Skeletal muscle satellite cell (primary cell): ENCODE results near the gene RPTOR.

Experiments used
- H3K27me3 ChIP-seq: 2 replicates; pipeline ENCODE4 v1.7.0; 2013; ENCODE audit warnings: low read length; ENCODE audit not compliant: control insufficient read depth, insufficient read depth
- H3K36me3 ChIP-seq: 2 replicates; pipeline ENCODE4 v1.7.0; 2013; ENCODE audit warnings: mild to moderate bottlenecking, control low read depth, low read length; ENCODE audit not compliant: insufficient read depth
- H3K4me1 ChIP-seq: 2 replicates; pipeline ENCODE4 v1.7.0; 2013; ENCODE audit warnings: low read length; ENCODE audit not compliant: control insufficient read depth, insufficient read depth
- H3K4me2 ChIP-seq: 2 replicates; pipeline ENCODE4 v1.7.0; 2013; ENCODE audit warnings: mild to moderate bottlenecking, low read length
- H3K4me3 ChIP-seq: 2 replicates; pipeline ENCODE4 v1.7.0; 2013; ENCODE audit warnings: low read length
- H3K9ac ChIP-seq: 2 replicates; pipeline ENCODE4 v1.7.0; 2013; ENCODE audit warnings: mild to moderate bottlenecking, low read depth, low read length, moderate library complexity
- H3K9me3 ChIP-seq: replicated peaks from 2 replicates; pipeline ENCODE4 v1.7.0; 2013; ENCODE audit warnings: mild to moderate bottlenecking, control low read depth, low read length

The RPTOR gene

DNA sequence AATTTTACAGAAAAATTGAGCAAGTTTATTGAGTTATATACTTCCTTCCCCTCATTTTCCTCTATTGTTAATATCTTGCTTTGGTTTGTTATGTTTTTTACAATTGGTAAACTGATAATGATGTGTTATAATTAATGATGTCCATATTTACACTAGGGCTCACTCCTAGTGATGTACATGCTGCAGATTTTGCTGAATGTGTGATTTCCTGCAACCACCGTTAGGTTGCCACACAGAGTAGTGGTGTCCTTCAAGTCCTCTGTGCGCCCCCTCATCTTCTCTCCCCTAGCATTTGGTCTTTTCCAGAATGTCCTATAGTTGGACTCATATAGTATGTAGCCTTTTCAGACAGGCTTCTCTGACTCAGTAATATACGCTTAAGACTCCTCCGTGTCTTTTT is 167.5 kb downstream of the RPTOR start:
- H3K9me3 ChIP-seq, result no peaks in the 10 kb centered on the region

DNA sequence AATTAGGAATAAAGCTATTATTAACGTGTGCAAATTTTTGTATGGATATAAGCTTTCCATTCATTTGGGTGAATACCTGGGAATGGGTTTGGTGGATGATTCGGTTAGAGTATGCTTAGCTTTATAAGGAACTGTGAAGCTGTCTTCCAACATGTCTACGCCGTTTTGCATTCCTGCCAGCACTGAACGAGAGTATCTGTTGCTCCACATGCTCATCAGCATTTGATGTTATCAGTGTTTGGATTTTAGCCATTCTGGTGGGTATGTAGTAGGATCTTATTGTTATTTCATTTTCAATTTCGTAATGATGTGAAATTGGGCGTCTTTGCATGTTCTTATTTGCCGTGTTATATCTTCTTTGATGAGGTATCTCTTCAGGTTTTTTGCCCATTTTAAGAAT is 168.0 kb downstream of the RPTOR start:
- Histone ChIP-seq H3K9me3 (no peaks in the 10 kb centered on the region), H3K9ac (no peak overlapping the region), H3K36me3 (peaks cover 8% of the 10 kb centered on the region), H3K27me3 (no peaks in the 10 kb centered on the region), H3K4me3 (no peak overlapping the region), H3K4me1 (peaks cover 7% of the 10 kb centered on the region), H3K4me2 (no peak overlapping the region)

More for the DNA sequence above, 167.5 kb downstream of the RPTOR start:
- H3K4me1 ChIP-seq, result peaks cover 5% of the 10 kb centered on the region
- H3K27me3 ChIP-seq, result no peaks in the 10 kb centered on the region
- H3K4me3 ChIP-seq, result no peak overlapping the region
- no peak overlapping the region for H3K9ac ChIP-seq
- H3K36me3 ChIP-seq, result peaks cover 8% of the 10 kb centered on the region
- no peak overlapping the region for H3K4me2 ChIP-seq

DNA sequence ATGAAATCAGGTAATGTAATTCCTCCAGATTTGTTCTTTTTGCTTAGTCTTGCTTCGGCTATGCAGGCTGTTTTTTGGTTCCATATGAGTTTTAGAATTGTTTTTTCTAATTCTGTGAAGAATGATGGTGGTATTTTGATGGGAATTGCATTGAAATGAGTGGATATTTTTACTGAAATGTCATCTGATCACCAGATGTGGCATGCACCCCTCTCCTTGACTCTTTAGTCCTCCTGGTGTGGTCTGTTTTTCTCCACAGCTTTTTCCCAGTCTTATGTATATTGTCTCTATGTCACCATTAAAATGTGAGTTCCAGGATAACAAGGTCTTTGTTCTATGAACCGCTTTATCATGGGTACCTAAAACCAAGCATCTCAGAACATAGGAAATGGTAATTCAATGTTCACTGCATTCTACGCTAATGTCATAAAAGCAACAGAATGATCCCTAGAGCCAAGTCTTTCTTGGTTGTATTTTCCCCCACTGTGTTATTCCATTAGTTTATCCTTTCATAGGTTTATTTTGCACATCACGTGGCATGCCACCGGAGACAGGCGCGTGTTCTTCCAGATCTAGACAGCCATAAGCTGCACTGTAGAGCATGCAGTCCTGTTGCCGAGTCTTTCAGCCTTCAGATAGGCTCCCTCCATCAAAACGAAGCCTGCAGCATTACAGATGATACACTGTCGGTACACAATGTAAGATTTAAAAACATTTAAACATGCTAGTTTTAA is 172.5 kb downstream of the RPTOR start:
- Histone ChIP-seq H3K9ac (no peak overlapping the region), H3K4me2 (no peak overlapping the region), H3K4me3 (no peak overlapping the region), H3K27me3 (no peaks in the 10 kb centered on the region), H3K9me3 (no peaks in the 10 kb centered on the region), H3K36me3 (peaks cover 4% of the 10 kb centered on the region), H3K4me1 (peaks cover 25% of the 10 kb centered on the region)

DNA sequence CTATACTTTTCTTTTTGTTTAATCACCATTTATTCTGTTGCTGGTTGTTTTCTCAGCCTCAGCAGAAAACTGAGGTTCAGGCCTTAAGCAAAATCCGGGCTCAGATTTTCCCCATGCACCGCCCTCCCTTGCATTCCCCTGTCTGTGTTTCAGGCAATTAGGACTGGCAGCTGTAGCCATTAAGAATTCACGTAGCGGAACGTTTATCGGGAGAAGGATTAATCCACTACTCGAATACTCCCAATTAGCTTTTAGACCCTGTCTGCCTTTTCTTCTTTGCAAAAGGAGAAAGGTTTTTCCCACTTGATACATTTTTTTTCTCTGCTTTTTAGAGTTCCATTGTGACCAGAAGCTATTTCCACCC is 173.1 kb downstream of the RPTOR start:
- no peaks in the 10 kb centered on the region for H3K9me3 ChIP-seq
- H3K9ac ChIP-seq, result no peak overlapping the region
- H3K4me3 ChIP-seq, result no peak overlapping the region
- H3K36me3 ChIP-seq, result peaks cover 4% of the 10 kb centered on the region
- no peaks in the 10 kb centered on the region for H3K27me3 ChIP-seq
- peaks cover 31% of the 10 kb centered on the region for H3K4me1 ChIP-seq
- H3K4me2 ChIP-seq, result no peak overlapping the region

DNA sequence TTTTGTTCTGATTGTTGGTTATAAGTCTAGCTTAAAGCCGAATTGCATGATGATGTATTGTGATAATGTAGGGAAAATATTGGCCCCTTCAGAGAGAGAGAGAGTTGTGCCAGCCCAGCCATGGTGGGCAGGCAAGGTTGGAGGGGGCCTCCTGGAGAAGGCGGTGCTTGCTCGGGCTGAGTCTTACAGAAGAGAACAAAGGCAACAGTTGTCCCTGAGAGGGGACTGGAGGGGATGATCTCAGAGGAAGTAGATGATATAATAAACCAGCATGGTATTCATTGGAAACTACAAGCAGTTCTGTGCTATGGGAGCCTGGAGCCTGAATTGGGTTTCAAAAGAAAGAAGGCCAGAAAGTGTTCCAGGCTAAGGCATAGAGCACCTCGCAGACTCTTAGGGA is 173.8 kb downstream of the RPTOR start:
- H3K4me2 ChIP-seq, result no peak overlapping the region
- no peaks in the 10 kb centered on the region for H3K9me3 ChIP-seq
- H3K4me3 ChIP-seq, result no peak overlapping the region
- peaks cover 37% of the 10 kb centered on the region for H3K4me1 ChIP-seq
- H3K9ac ChIP-seq, result no peak overlapping the region
- no peaks in the 10 kb centered on the region for H3K27me3 ChIP-seq
- peaks cover under 1% of the 10 kb centered on the region for H3K36me3 ChIP-seq

DNA sequence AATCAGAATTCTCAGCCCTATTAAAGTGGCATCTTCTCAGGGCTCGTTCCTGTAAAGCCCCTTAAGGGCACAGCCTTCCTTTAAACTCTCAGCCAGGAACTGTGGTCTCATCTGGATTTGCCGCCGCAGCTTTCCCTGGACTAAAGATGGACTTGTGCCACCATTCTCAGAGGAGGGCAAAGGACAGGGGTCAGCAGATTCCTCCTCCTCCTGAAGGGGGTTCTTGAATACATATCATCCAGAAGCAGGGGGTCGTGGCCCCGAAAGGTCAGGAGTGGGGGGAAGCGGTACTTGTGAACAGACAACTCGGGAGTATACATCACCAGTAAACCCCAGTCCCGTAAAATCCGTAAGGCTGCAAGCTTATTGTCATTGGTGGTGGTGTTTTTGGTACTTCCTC is 174.8 kb downstream of the RPTOR start:
- Histone ChIP-seq H3K4me2 (no peak overlapping the region), H3K4me3 (no peak overlapping the region), H3K36me3 (no peaks in the 10 kb centered on the region), H3K27me3 (no peaks in the 10 kb centered on the region), H3K4me1 (peaks cover 46% of the 10 kb centered on the region), H3K9ac (no peak overlapping the region), H3K9me3 (no peaks in the 10 kb centered on the region)

DNA sequence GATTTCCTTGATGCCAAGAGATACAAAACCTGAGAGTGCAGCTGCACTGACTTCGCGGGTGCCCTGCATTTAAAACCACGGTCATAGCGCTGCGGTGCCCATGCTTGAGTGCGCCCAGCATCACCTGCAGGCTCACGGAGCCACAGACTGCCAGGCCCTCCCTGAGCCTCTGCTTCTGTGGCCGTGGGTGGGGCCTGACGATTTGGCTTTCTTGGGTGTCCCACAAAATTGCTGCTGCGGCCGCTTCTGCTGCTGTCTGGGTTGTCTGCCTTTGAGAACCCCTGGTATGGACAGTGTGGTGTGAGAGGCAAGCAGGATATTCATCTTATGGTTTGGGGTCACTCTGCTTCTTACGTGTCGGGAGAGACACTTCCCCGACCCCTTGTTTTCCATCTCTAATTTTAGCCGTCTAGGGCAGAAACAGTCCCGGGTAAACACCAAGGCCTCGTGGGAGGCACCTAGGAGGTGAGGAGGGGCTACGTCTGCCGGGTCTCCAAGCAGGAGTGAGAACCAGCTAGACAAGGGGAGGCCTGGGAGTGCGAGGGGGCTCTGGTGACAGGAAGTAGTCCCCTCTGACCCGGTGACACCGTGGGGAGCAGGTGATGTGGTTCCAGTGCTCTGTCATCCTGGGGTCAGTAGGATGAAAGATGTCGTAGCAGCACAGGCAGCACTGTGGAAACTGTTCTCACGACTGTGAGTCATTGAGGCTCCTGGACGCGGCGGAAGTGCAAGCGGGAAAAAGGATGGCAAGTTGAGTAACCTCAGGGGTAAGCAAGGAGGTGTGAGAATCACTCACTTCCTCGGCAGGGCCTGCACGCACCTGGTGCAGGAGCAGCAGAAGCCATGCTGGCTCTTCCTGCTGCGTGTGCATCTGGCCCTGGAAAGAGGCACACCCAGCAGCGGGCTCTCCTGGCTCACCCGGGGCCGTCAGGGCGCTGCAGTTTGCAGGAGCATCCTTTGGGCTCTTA is 176.3 kb downstream of the RPTOR start:
- Histone ChIP-seq H3K4me3 (no peak overlapping the region), H3K4me1 (peaks cover 61% of the 10 kb centered on the region), H3K27me3 (no peaks in the 10 kb centered on the region), H3K4me2 (no peak overlapping the region), H3K36me3 (no peaks in the 10 kb centered on the region), H3K9me3 (no peaks in the 10 kb centered on the region), H3K9ac (no peak overlapping the region)

DNA sequence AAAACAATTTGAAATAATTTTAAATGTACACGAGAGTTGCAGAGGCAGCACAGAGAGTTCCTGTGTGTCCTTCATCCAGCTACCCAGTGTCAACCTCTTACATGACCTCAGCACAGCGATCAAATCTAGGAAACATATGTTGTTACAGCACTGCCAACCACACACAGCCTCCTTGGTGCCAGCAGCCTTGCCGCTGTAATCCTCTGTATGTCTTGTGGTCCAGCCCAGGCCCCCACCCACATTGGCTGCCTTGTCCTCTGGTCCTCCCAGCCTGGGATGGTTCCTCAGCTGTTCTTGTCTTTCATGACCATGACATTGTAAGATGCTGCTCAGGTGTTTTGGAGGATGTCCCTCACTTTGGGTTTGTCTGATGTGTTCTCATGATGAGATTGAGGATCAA is 178.0 kb downstream of the RPTOR start:
- Histone ChIP-seq H3K9ac (no peak overlapping the region), H3K9me3 (no peaks in the 10 kb centered on the region), H3K4me2 (peak overlapping the region; percentile 22), H3K4me1 (peaks cover 58% of the 10 kb centered on the region), H3K4me3 (no peak overlapping the region), H3K36me3 (no peaks in the 10 kb centered on the region), H3K27me3 (no peaks in the 10 kb centered on the region)

DNA sequence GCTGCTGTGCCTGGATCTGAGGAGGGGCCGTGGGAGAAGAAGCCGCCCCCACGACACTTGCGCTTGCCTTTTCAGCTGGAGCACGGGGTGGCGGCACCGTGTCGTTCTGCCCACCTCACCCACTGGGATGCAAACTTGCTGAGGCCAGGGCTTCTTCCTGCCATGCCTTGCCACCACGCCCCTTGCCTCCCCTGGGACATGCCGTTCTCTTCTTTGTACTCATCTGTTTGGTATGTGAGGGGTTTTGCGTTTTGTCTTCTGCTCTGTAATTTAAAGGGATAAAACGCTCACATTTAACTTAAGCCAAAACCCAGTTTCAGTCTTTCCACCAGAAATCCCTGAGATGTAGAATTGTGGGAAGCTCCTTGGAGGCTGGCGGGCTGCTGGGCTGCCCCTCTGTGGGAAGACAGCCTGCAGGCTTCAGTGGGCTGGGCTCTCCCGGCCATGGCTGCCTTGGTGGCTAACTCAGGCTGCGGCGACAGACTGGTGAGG is 180.2 kb downstream of the RPTOR start:
- no peaks in the 10 kb centered on the region for H3K27me3 ChIP-seq
- no peaks in the 10 kb centered on the region for H3K36me3 ChIP-seq
- peak overlapping the region; percentile 47 for H3K4me3 ChIP-seq
- H3K4me2 ChIP-seq, result peak overlapping the region; percentile 66
- H3K9me3 ChIP-seq, result no peaks in the 10 kb centered on the region
- H3K4me1 ChIP-seq, result peaks cover 52% of the 10 kb centered on the region
- peak overlapping the region; percentile 48 for H3K9ac ChIP-seq

DNA sequence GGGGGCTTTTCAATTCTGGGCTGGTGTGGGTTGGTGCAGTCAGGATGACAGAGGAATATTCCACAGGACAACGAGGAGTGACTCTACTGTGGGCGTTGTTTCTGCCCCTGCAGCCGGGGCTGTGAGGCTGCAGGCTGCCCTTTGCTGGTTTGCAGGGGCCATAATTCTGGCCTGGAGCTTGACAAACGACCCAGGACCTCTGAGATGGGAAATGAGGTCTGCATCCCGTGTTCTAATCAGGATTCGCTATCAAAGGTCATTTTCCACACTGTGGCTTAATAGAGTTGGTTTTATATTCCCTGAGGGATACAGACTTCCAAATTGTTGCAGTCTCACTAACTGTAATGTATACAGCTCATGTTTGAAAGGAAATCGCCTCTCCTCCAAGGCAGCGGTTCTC is 180.9 kb downstream of the RPTOR start:
- peak overlapping the region; percentile 48 for H3K9ac ChIP-seq
- H3K36me3 ChIP-seq, result no peaks in the 10 kb centered on the region
- peaks cover 52% of the 10 kb centered on the region for H3K4me1 ChIP-seq
- no peaks in the 10 kb centered on the region for H3K9me3 ChIP-seq
- H3K4me2 ChIP-seq, result peak overlapping the region; percentile 66
- no peak overlapping the region for H3K4me3 ChIP-seq
- no peaks in the 10 kb centered on the region for H3K27me3 ChIP-seq

DNA sequence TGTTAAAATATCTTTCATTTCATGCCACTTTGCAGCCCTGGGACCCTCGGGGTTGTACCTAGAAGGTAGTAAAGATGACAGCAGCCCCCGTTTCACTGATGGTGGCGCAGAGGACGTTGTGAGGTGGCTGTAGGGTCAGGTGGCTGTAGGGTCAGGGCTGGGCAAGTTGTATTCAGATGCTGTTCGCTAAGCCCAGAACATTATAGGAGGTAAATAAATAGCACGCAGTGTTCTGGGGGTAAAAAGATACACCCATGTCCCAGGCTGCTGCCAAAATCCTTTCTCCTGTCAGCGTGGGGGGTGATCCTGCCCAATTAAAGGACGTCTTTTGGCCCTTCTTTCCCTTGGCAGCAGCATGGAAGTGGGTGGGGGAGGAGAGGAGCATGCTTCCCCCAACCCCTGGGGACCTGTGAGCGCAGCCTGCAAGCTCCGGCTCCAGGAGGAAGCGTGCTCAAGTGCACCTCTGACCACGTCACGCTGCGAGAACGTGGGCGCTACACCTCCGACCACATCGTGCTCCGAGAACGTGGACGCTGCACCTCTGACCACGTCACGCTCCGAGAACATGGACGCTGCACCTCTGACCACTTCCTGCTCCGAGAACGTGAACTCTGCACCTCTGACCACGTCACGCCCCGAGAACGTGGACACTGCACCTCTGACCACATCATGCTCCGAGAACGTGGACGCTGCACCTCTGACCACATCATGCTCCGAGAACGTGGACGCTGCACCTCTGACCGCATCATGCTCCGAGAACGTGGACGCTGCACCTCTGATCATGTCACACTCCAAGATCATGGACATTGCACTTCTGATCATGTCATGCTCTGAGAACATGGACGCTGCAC is 182.1 kb downstream of the RPTOR start:
- no peak overlapping the region for H3K9ac ChIP-seq
- H3K4me2 ChIP-seq, result no peak overlapping the region

More for the DNA sequence above, 182.1 kb downstream of the RPTOR start:
- H3K4me3 ChIP-seq, result no peak overlapping the region
- no peaks in the 10 kb centered on the region for H3K27me3 ChIP-seq
- H3K9me3 ChIP-seq, result no peaks in the 10 kb centered on the region
- H3K36me3 ChIP-seq, result no peaks in the 10 kb centered on the region
- peaks cover 44% of the 10 kb centered on the region for H3K4me1 ChIP-seq
